Measurements from ENCODE around the gene INTS6.

INTS6 gene

DNA sequence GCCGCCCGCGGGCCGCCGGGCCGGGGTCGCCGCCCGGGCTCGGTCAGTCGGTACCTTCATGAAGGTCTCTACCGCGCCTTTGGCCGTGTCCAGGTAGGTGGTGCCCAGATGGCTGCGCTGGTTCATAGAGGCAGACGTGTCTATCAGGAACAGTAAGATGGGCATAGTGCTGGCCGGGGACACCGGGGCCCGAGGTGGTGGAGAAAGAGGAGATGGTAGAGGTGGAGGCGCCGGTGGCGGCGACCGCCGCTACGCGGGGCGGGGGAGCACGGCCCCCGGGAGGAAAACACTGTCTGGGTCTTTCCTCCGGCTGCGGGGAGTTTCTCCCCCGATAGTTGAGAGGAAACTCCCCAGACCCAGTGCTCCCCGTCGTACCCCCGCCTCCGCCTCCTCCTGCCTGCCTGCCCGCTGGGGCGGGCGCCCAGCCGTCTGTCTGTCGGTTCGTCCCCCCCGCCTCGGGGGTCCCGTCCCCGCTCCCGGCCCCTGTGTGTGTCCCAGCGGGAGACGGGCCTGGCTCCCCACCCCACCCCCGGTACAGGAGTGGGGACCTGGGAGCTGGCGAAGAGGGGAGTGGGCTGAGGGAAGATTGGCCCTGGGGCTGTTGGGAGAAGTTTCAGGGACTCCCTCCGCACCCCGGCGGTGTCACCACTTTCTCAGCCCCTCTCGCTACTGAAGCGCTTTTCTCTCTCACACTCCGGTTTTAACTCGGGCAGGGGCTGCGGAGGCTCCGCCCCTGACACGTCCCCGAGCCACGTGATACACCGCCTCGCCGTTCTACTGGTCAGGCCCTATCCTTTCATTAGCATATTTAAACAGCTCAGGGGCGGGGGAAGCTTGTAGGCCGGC, at the start of gene INTS6:
TSS of gene INTS6 (minus strand) at position 676 of the 846 bp plus-strand sequence. CDS start at position 165, 511 bp downstream.
- peak; percentile 98 for DNase-seq

DNA sequence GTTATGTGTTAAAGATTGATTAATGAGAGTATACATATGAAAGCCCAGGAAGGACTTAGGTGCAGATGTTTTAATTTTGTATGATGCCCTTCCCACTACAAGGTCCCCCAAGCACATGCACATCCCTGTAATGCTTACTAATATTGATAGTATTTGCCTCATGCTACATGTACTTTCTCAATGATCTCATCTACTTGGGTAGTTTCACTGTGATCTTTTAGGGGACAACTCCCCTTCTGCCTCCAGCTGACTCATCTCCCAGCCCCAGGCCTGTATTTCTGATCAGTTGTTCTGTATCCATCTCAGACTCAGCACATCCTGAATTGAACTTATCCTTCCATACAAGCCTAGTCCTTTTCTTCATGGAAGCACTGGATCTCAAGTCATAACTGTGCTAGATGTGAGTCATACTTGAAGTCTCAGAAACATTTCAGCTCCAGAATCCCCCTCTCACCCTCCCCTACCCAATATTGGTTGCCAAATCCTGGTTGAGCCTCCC, 49.4 kb upstream of the INTS6 start:
- no peak for DNase-seq

DNA sequence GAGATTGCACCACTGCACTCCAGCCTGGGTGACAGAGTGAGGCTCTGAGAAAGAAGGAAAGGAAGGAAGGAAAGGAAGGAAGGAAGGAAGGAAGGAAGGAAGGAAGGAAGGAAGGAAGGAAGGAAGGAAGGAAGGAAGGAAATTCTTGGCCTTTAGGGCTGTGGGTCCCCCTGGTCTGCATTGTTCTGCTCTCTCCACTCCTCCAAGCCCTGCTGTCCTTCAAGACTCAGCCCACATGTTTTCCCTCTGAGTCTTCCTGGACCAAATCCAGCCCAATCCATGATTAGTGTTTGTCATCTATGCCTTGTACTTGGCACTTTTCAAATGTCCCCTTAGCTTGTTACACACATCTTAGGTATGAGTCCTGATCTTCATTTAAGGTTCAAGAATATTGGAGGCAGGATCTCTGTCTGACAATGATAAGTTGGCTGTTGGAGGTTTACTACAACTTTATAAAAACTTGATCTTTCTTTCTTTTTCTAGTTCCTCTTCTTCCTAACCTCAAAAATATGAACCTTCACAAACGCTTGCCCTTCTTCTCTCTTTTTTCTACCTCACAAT, 48.8 kb upstream of the INTS6 start:
- DNase-seq, result no peak

DNA sequence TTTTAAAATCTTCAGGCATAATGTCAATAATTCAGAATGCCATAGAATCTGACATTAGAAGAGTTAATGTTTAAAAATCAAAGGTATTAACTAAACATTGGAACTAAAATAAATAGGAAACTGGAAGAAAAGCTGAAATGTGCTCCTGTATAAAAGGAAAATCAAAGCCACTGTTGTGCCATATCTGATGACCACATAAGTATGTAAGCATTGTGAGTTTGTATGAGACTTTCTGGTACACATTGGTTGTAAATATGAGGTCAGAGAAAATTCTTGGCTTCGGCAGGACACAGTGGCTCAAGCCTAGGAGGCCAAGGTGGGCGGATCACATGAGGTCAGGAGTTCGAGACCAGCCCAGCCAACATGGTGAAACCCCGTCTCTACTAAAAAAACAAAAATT, 48.3 kb upstream of the INTS6 start:
- DNase-seq, result no peak

- no peak for DNase-seq
Observed at GRCh38 chr13:51500687-51501086, 47.9 kb upstream of the INTS6 start.

- no peak for DNase-seq
Observed at GRCh38 chr13:51499841-51500240, 47.0 kb upstream of the INTS6 start.

DNA sequence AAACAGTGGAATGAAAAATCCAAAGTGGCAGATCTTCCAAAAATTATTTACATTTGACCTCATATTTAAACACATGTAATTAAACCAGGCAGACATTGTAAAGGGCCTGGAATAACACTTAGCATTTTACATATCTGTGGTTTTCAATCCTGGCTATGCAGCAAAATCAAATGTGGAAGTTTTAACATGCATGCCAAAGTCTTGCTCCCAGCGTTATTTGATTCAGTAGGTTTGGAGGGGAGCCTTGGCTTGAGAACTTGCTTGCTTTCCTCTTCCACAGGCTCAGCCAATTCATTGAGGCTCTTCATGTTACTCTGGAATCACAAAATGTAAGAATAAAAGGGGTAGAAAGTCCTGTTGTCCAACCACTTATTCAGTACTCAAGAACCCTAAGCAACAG, 42.5 kb upstream of the INTS6 start:
- no peak for DNase-seq

- no peak for DNase-seq
Observed at GRCh38 chr13:51494156-51494555, 41.3 kb upstream of the INTS6 start.

- no peak for DNase-seq
Observed at GRCh38 chr13:51488212-51488611, 35.4 kb upstream of the INTS6 start.

- DNase-seq, result no peak
Observed at GRCh38 chr13:51481656-51482055, 28.8 kb upstream of the INTS6 start.

DNA sequence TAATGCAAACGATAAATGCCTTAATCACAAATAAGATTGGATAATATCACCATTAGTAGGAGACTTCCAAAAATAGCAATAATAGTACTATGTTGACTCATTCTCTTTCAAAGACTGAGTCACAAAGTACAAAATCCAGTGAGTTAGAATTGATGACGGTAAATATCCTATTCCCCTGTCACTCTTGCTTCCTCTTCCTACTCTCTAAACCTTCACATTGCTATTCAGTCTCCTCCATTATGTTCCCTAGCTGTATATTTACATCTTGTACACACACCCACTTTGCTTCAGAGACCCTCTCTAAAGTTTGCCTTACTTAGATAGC, 26.3 kb upstream of the INTS6 start:
- DNase-seq, result no peak

- DNase-seq, result no peak
Observed at GRCh38 chr13:51478418-51479198, 25.8 kb upstream of the INTS6 start.

DNA sequence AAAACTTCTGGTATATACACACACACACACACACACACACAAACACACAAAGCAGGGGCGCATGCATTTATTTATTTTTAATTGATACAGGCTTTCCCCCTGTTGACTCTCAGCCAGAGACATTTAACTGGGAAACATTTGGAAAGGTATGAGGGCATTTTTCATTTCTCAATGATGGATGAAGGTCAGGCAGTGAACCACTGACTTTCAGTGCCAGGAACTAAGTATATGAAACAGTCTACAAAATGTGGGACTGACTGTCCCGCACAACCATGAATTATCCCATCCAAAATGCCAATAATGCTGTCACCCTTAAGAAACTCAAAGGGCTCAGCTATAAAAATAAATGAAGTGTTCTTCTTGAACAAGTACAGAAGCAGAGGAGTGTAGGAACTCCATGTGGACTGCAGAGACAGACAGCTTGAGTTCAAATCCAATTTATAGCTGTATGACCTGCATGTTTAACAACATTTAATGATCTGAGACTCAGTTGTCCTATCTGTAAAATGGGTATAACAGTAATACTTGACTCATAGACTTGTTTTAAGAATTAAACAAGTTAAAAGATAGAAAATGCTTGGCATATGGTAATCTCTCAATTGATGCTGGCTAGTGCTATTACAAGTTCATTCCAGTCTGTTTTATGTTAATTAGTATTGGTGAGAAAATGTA, 25.0 kb upstream of the INTS6 start:
- no peak for DNase-seq

- DNase-seq, result no peak
Observed at GRCh38 chr13:51477149-51477548, 24.3 kb upstream of the INTS6 start.

DNA sequence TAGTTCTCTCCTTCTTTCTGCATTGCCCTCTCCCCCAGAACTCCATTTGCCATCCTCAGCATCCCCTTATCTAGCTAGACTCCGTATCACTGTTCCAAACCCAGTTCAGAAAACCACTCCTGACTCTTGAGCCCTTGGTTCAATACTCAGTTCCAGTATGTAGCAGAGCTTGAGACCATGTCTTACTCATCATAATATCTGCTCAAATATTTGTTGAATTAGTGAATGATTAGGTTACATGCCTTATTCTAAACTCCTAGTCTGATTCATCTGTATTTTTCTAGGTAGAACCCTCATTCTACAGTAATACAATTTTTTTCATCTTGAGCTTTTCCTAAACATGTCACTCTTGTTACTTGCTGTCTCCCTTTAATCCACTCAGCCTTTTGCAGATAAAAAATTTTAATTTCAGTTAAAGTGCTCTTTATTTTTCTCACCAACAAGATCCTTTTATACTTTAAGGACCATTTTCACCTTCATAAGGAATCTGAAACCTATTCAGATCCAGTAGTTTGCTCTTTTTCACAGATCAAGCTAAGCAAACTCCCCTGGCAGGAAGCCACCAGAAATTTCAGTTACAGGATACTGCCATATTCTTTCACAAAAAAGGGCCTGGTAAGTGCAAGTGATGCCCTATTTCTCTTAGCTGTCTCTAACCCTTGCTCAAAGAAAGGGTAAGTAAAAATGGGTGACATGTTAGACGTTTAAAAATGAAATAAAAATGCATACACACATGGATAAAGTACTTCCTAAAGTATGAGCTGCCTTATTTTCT, 23.1 kb upstream of the INTS6 start:
- DNase-seq, result no peak

DNA sequence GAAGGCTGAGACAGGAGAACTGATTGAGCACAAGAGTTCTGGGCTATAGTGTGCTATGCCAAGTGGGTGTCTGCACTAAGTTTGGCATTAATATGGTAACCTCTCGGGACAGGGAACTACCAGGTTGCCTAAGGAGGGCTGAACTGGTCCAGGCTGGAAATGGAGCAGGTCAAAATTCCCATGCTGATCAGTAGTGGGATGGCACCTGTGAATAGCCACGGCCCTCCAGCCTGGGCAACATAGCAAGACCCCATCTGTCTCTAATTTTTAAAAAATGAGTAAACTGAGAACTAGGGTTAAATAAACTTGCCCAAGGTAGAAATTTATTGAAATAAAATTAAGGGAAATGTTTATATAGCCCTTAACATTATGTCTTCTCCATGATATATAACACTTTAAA, 17.0 kb upstream of the INTS6 start:
- no peak for DNase-seq

GRCh38 chr13:51467730-51468129, 14.9 kb upstream of the INTS6 start:
- DNase-seq, result no peak

DNA sequence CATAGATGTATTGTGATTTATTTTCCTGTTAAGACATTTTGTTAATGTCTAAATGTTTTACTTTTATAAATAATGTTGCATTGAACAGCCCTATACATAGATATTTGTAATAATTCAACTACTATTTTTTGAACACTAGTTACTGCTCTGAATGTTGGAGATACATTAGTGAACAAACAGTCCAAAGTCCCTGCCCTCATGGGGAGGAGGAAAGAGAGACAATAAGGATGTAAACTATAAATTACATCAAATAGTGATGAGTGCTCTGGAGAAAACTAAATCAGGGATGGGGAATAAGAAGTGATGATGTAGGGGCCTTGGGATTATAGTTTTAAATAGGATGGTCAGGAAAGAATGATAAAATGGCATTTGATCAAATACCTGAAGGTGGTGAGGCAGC, 12.3 kb upstream of the INTS6 start:
- DNase-seq, result no peak

GRCh38 chr13:51457086-51457815, 4.4 kb upstream of the INTS6 start:
- no peak for DNase-seq

GRCh38 chr13:51456510-51456909, 3.7 kb upstream of the INTS6 start:
- no peak for DNase-seq

- DNase-seq, result no peak
Observed at GRCh38 chr13:51455532-51455931, 2.7 kb upstream of the INTS6 start.

Measured in activated effector memory CD4-positive, alpha-beta T cell treated with Interleukin-2 at 50 U/mL for 16 hours (primary cell).